Gastroesophageal sphincter (tissue), 3 donors: ENCODE results near the gene ENTPD1.

Experiments
- CTCF ChIP-seq, 4 experiments: fragments of 200-600 bp in 2 of 4; fragments of 450-650 bp in 2 of 4; sonication (generic) in 1 of 4; IDR thresholded peaks; one replicate each; pipeline ENCODE4 v1.5.1; 2017 to 2019; ENCODE audit warnings: antibody characterized with exemption in 4 of 4, mild to moderate bottlenecking in 2 of 4, moderate library complexity in 2 of 4
- EP300 ChIP-seq: sonication (generic); formaldehyde crosslinking; IDR thresholded peaks from one replicate; pipeline ENCODE4 v1.6.1; 2017; ENCODE audit warnings: antibody characterized with exemption, mild to moderate bottlenecking
- POLR2A ChIP-seq, 2 donors: fragments of 450-650 bp; IDR thresholded peaks; one replicate each; pipeline ENCODE4 v1.6.1; 2017; ENCODE audit warnings: antibody characterized with exemption in 2 of 2, mild to moderate bottlenecking in 2 of 2, moderate library complexity in 1 of 2
- POLR2AphosphoS5 ChIP-seq: sonication (generic); formaldehyde crosslinking; IDR thresholded peaks from one replicate; pipeline ENCODE4 v1.6.1; 2017; ENCODE audit warnings: antibody characterized with exemption

DNA sequence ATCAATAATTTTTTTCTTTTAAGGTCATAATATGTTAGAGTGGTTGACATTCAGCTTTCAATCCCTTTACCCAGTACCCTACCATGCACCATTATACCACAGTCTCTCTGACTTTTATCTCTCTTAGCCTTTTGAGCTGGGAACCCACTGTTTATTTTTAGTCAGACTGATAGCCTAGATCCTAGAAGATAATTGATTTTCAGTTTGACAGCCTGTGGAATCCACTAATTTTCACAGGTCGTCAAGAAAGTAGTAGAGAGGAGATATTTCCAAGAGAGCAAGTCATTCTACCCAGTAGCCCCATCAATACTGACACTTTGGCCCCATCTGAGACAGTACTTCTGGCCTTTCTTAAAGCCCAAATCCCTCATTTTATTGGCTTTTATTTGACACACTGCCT is 84.7 kb downstream of the ENTPD1 start:
- TF ChIP-seq CTCF (IDR thresholded peaks at IDR 0.05) (no peak), POLR2A (IDR thresholded peaks at IDR 0.05) (no peak), EP300 (no peak), POLR2AphosphoS5 (no peak)
